K562 (cell line): Measurements from ENCODE around the gene GULP1. TPM values are rescaled to one million over a fixed set of nuclear protein-coding genes. Genes with fewer than 3 reads are reported as not detected.
A peak's percentile ranks its signal among the peaks of the same experiment; 100 is the strongest.

ENCODE experiments used
- ARID1B ChIP-seq: fragments of 450-650 bp; IDR thresholded peaks from 2 replicates; pipeline ENCODE4 v1.6.1; 2016; ENCODE audit warnings: antibody characterized with exemption, mild to moderate bottlenecking, inconsistent platforms
- CBFA2T2 ChIP-seq: fragments of 450-650 bp; conservative IDR thresholded peaks from 2 replicates; pipeline ENCODE4 v1.6.1; 2017; ENCODE audit warnings: mild to moderate bottlenecking
- CBX3 ChIP-seq, 2 experiments: IDR thresholded peaks; 1 replicate in 1 of 2; 2 replicates in 1 of 2; pipeline ENCODE4 v1.6.1; 2012; ENCODE audit warnings: inconsistent platforms in 2 of 2, low read length in 2 of 2, borderline replicate concordance in 1 of 2, control low read depth in 1 of 2
- CTCFL ChIP-seq: IDR thresholded peaks from 2 replicates; pipeline ENCODE4 v1.6.1; 2011; ENCODE audit warnings: borderline replicate concordance, low read depth, mild to moderate bottlenecking, moderate library complexity, low read length; ENCODE audit not compliant: insufficient read depth, poor library complexity, severe bottlenecking
- HES1 ChIP-seq: fragments of 450-650 bp; IDR thresholded peaks from 2 replicates; pipeline ENCODE4 v1.6.1; 2016; ENCODE audit warnings: low read depth, mild to moderate bottlenecking, moderate library complexity
- HNRNPLL ChIP-seq: fragments of 200-400 bp; formaldehyde crosslinking; IDR thresholded peaks from 2 replicates; pipeline ENCODE4 v1.6.1; 2017; ENCODE audit warnings: low read length, low read depth, mild to moderate bottlenecking; ENCODE audit not compliant: poor library complexity, severe bottlenecking
- IRF9 ChIP-seq: fragments of 450-650 bp; IDR thresholded peaks from 2 replicates; pipeline ENCODE4 v1.6.1; 2016; ENCODE audit warnings: missing biosample characterization, missing genetic modification characterization
- KDM1A ChIP-seq, 2 experiments: fragments of 450-650 bp; IDR thresholded peaks; 2 replicates each; pipeline ENCODE4 v1.6.1; 2016; ENCODE audit warnings: mild to moderate bottlenecking in 2 of 2
- NFIC ChIP-seq: fragments of 450-650 bp; IDR thresholded peaks from 2 replicates; pipeline ENCODE4 v1.6.1; 2017; ENCODE audit warnings: mild to moderate bottlenecking, inconsistent platforms
- SNAPC5 ChIP-seq: fragments of 250-450 bp; sonication (Bioruptor Pico); IDR thresholded peaks from 2 replicates; pipeline ENCODE4 v1.8.0; 2021; ENCODE audit warnings: moderate library complexity, mild to moderate bottlenecking, inconsistent platforms
- SRSF9 ChIP-seq: fragments of 200-400 bp; formaldehyde crosslinking; IDR thresholded peaks from 2 replicates; pipeline ENCODE4 v1.6.1; 2017; ENCODE audit warnings: low read depth, low read length, borderline replicate concordance
- TGIF2 ChIP-seq: sonication (generic); formaldehyde crosslinking; IDR thresholded peaks from 2 replicates; pipeline ENCODE4 v1.8.1; 2022; ENCODE audit warnings: mild to moderate bottlenecking, missing genetic modification reagents, moderate library complexity
- ZBTB40 ChIP-seq, 2 experiments: fragments of 450-650 bp in 1 of 2; sonication (generic) in 1 of 2; formaldehyde crosslinking in 1 of 2; IDR thresholded peaks; 2 replicates each; pipeline versions ENCODE4 v1.7.1 to v1.9.0; 2016 to 2022; ENCODE audit warnings: inconsistent platforms in 1 of 2, mild to moderate bottlenecking in 1 of 2, missing genetic modification reagents in 1 of 2
- ZSCAN29 ChIP-seq: fragments of 450-650 bp; IDR thresholded peaks from 2 replicates; pipeline ENCODE4 v1.6.1; 2017
- polyA plus RNA-seq, 8 experiments: library from polyadenylated mRNA; depleted of rRNA in 4 of 8; stranded (reverse) in 5 of 8; unstranded in 3 of 8; fragments of >200 nt; fragmentation: Nextera tagmentation in 2 of 8; fragmentation: Illumina TruSeq in 1 of 8; extraction: Ambion mirVana in 2 of 8; extraction: Trizol in 1 of 8; gene quantifications; 2 replicates each; pipeline versions ENCODE4 v1.2.1 to v1.2.3, GENCODE V29; 2011 to 2014; ENCODE audit warnings: inconsistent platforms in 1 of 8, missing spikeins in 1 of 8
- total RNA-seq, 7 experiments: library from RNA; depleted of rRNA in 6 of 7; stranded (reverse); fragments of >200 nt in 6 of 7; fragmentation: Illumina TruSeq in 2 of 7; extraction: Trizol in 2 of 7; gene quantifications; 2 replicates each; pipeline versions ENCODE4 v1.2.1 to v1.2.3, GENCODE V29; 2011 to 2021; ENCODE audit warnings: low replicate concordance in 1 of 7

GULP1 gene
- total and polyA plus RNA-seq, 9 of the 15 experiments (the other 6 are each of a cell fraction or from before 2014, with no cell fraction given), result 8.5 to 25.3 (median 19.5) TPM

- TF ChIP-seq ZBTB40 (IDR thresholded peaks at IDR 0.05) (no peak), ZBTB40 (CRISPR knock-in tag; IDR thresholded peaks at IDR 0.05) (no peak), KDM1A (IDR thresholded peaks at IDR 0.05) (peak; percentile 21 to 29; a peak in 1 of 4 replicates), ARID1B (peak; percentile 67; the same call in 1 of the 2 replicates), NFIC (no peak), SNAPC5 (CRISPR knock-in tag) (no peak), IRF9 (tag) (no peak), ZSCAN29 (no peak), CTCFL (no peak), TGIF2 (CRISPR knock-in tag) (no peak), HES1 (no peak), HNRNPLL (no peak), CBX3 (IDR thresholded peaks at IDR 0.05; ENCODE audit: borderline replicate concordance in 1 of 2, low read length in 2 of 2) (no peak), CBFA2T2 (peak; percentile 27; the same call in 1 of the 2 replicates), SRSF9 (no peak)
Measured at GRCh38 chr2:188360485-188361263, 69.0 kb downstream of the GULP1 start (continued).
